CD14-positive monocyte (primary cell): ENCODE data around the gene EXOC2. TPM values are rescaled to one million over a fixed set of nuclear protein-coding genes. Genes with fewer than 3 reads are reported as not detected.

Source experiments
- DNase-seq, 3 donors: peaks; one replicate each; pipeline ENCODE4 v3.0.0-alpha.2; 2011 to 2022
- H2AFZ ChIP-seq: 2 replicates; pipeline ENCODE4 v1.6.0; 2012; ENCODE audit warnings: mild to moderate bottlenecking, low read depth, low read length, inconsistent platforms; ENCODE audit not compliant: insufficient read depth, poor library complexity, severe bottlenecking
- H3K27ac ChIP-seq, 2 donors: 1 replicate in 1 of 2; 2 replicates in 1 of 2; pipeline ENCODE4 v1.5.1; 2012 to 2013; ENCODE audit warnings: low read length in 2 of 2, control low read depth in 1 of 2, inconsistent platforms in 1 of 2, low read depth in 1 of 2, mild to moderate bottlenecking in 1 of 2
- H3K27me3 ChIP-seq, 2 donors: one replicate each; pipeline versions ENCODE4 v1.6.0 to v1.6.1; 2011 to 2013; ENCODE audit warnings: low read length in 2 of 2; ENCODE audit not compliant: control insufficient read depth in 2 of 2, insufficient read depth in 2 of 2
- H3K36me3 ChIP-seq, 2 donors: replicated peaks in 1 of 2; 1 replicate in 1 of 2; 2 replicates in 1 of 2; pipeline versions ENCODE4 v1.5.1 to v1.6.1; 2012 to 2013; ENCODE audit warnings: low read length in 2 of 2, control low read depth in 1 of 2, inconsistent platforms in 1 of 2, mild to moderate bottlenecking in 1 of 2; ENCODE audit not compliant: insufficient read depth in 2 of 2, control insufficient read depth in 1 of 2
- H3K4me1 ChIP-seq, 2 donors: 1 replicate in 1 of 2; 2 replicates in 1 of 2; pipeline versions ENCODE4 v1.5.1 to v1.6.1; 2012 to 2013; ENCODE audit warnings: low read length in 2 of 2, control low read depth in 1 of 2, inconsistent platforms in 1 of 2, mild to moderate bottlenecking in 1 of 2, moderate library complexity in 1 of 2; ENCODE audit not compliant: insufficient read depth in 2 of 2, control insufficient read depth in 1 of 2
- H3K4me2 ChIP-seq: replicated peaks from 2 replicates; pipeline ENCODE3; 2012; ENCODE audit warnings: low read length, moderate library complexity, mild to moderate bottlenecking; ENCODE audit not compliant: poor library complexity, severe bottlenecking; ENCODE audit errors: extremely low read depth
- H3K4me3 ChIP-seq, 3 experiments: fragments of 200-600 bp in 1 of 3; sonication (generic) in 1 of 3; replicated peaks in 1 of 3; 1 replicate in 2 of 3; 2 replicates in 1 of 3; pipeline ENCODE4 v1.5.1; 2011 to 2013; ENCODE audit warnings: low read length in 3 of 3, mild to moderate bottlenecking in 3 of 3, control low read depth in 2 of 3, low read depth in 2 of 3, inconsistent platforms in 1 of 3, moderate library complexity in 1 of 3
- H3K79me2 ChIP-seq: 2 replicates; pipeline ENCODE4 v1.6.0; 2012; ENCODE audit warnings: mild to moderate bottlenecking, control low read depth, inconsistent platforms, low read length, moderate library complexity; ENCODE audit not compliant: insufficient read depth
- H3K9ac ChIP-seq: 2 replicates; pipeline ENCODE4 v1.6.0; 2017; ENCODE audit warnings: low read length, mild to moderate bottlenecking; ENCODE audit not compliant: insufficient read depth, poor library complexity, severe bottlenecking
- H3K9me3 ChIP-seq, 2 donors: replicated peaks in 1 of 2; 1 replicate in 1 of 2; 2 replicates in 1 of 2; pipeline versions ENCODE4 v1.5.1 to v1.6.1; 2012 to 2013; ENCODE audit warnings: low read length in 2 of 2, control low read depth in 1 of 2; ENCODE audit not compliant: control insufficient read depth in 1 of 2, insufficient read depth in 1 of 2
- H4K20me1 ChIP-seq: 2 replicates; pipeline ENCODE4 v1.6.0; 2012; ENCODE audit warnings: mild to moderate bottlenecking, low read length, control low read depth, moderate library complexity; ENCODE audit not compliant: insufficient read depth
- H3K27ac Mint-ChIP-seq, 7 donors: one replicate each; pipeline ENCODE4 v1.8.0; 2020; ENCODE audit warnings: mild to moderate bottlenecking in 7 of 7, mixed read lengths in 7 of 7, moderate library complexity in 6 of 7, inconsistent platforms in 2 of 7
- H3K27me3 Mint-ChIP-seq, 3 donors: one replicate each; pipeline ENCODE4 v1.8.0; 2021 to 2022; ENCODE audit warnings: low read depth in 3 of 3, mild to moderate bottlenecking in 3 of 3, mixed read lengths in 3 of 3, moderate library complexity in 3 of 3, inconsistent platforms in 1 of 3
- H3K36me3 Mint-ChIP-seq, 2 donors: one replicate each; pipeline ENCODE4 v1.8.0; 2020; ENCODE audit warnings: mixed read lengths in 2 of 2, inconsistent platforms in 1 of 2, mild to moderate bottlenecking in 1 of 2
- H3K4me1 Mint-ChIP-seq: one replicate; pipeline ENCODE4 v1.8.0; 2020; ENCODE audit warnings: mild to moderate bottlenecking, mixed read lengths
- H3K4me3 Mint-ChIP-seq, 2 donors: one replicate each; pipeline ENCODE4 v1.8.0; 2020; ENCODE audit warnings: mild to moderate bottlenecking in 2 of 2, mixed read lengths in 2 of 2, moderate library complexity in 1 of 2
- H3K9me3 Mint-ChIP-seq, 7 donors: one replicate each; pipeline ENCODE4 v1.8.0; 2020 to 2022; ENCODE audit warnings: mixed read lengths in 7 of 7, mild to moderate bottlenecking in 6 of 7, moderate library complexity in 6 of 7, inconsistent platforms in 2 of 7
- CTCF ChIP-seq: fragments of 200-600 bp; IDR thresholded peaks from one replicate; pipeline ENCODE4 v1.8.0; 2022; ENCODE audit warnings: antibody characterized with exemption, mild to moderate bottlenecking
- WGBS: methylation state at CpG from one replicate; pipeline ENCODE4 v1.1.5; 2013; ENCODE audit warnings: missing lambda C conversion rate; ENCODE audit not compliant: insufficient coverage; 5-methylcytosine and 5-hydroxymethylcytosine counted together
- intact Hi-C, 2 donors: fragments of 100-400 bp; cut with micrococcal nuclease; formaldehyde crosslinking; loops; one replicate each; pipeline versions ENCODE4 v1.15.0 to v1.15.1; 2023
- polyA plus RNA-seq, 3 donors: library from polyadenylated mRNA; depleted of rRNA in 1 of 3; unstranded in 2 of 3; stranded (reverse) in 1 of 3; fragments of 300-500 nt in 2 of 3; fragments of >200 nt in 1 of 3; fragmentation: Illumina TruSeq in 2 of 3; gene quantifications; 1 replicate in 2 of 3; 2 replicates in 1 of 3; pipeline ENCODE4 v1.2.3, GENCODE V29; 2012 to 2021

EXOC2 gene
- polyA plus RNA-seq, 3 donors = 7.5 to 15.5 (median 12.0) TPM

DNA sequence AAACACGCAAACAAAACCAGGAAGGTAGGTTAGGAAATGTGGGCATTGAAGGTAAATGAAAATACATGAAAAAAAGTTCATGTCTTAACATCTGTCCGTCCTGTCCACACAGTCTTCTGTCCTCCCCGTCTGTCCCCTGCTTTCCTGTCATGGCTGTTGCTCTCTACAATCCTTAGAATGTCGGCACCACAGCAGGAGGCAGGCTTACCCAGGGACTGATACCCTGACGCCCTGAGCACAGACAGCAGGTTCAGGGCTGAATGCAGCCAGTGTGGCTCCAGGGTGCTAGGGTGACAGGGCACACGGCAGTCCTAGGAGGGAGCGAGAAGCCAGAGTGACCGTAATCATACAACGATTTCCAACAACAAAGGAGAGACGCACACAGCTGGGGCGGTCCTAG is 177.7 kb downstream of the EXOC2 start:
- H3K27ac Mint-ChIP-seq = no peak overlapping the region

DNA sequence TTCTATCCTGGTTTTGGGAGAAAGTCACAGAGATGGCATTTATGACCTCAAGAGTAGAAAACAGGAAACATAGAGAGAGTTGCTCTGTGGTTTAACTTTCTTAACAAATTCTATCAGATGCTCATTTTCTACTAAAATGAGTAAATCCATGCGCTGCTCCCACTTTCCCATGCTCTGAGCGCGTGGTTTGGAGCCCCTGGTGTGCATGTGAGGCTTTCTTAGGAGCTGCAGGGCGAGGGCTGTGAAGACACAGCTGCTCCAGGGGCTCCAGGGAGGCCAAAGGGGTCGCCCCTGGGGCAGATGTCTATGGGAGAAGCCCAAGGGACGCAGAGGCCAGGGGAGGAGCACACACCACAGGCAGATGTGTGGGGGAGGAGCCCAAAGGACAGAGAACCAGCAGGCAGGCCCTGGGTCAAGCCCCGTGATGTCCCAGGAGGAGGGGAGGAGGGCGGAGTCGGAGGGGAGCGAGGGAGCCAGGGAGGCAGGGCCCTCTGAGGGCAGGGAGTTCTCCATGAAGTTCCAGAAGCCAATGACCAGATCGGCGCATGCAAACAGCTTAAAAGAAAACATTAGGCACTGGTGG is 178.5 kb downstream of the EXOC2 start:
- TF ChIP-seq CTCF = no peak
- 87% methylated on average over 7 of the region's 12 CpGs for WGBS
- Mint-ChIP-seq H3K36me3 (peaks cover 13 to 23% of the 10 kb centered on the region in 2 donors), H3K27ac (no peak overlapping the region), H3K9me3 (peaks cover 2 to 9% (median 5%) of the 10 kb centered on the region in 7 donors), H3K27me3 (peaks cover 0 to 2% (median 0%) of the 10 kb centered on the region in 3 donors), H3K4me1 (no peaks in the 10 kb centered on the region), H3K4me3 (no peak overlapping the region)
- Histone ChIP-seq H2AFZ (no peak overlapping the region), H3K9me3 (peaks cover 0 to 6% of the 10 kb centered on the region in 2 donors), H4K20me1 (no peaks in the 10 kb centered on the region), H3K4me3 (no peak overlapping the region), H3K4me1 (no peaks in the 10 kb centered on the region), H3K9ac (no peak overlapping the region), H3K79me2 (no peaks in the 10 kb centered on the region), H3K27ac (no peak overlapping the region), H3K36me3 (peaks cover 0 to 14% of the 10 kb centered on the region in 2 donors), H3K27me3 (no peaks in the 10 kb centered on the region), H3K4me2 (no peak overlapping the region)
- intact Hi-C loops = no loop called here
- DNase-seq = no peak

More for the DNA sequence above, 177.7 kb downstream of the EXOC2 start:
- Mint-ChIP-seq H3K9me3 (peaks cover 2 to 9% (median 5%) of the 10 kb centered on the region in 7 donors), H3K4me3 (no peak overlapping the region), H3K4me1 (no peaks in the 10 kb centered on the region), H3K36me3 (peaks cover 13 to 23% of the 10 kb centered on the region in 2 donors), H3K27me3 (peaks cover 0 to 2% (median 0%) of the 10 kb centered on the region in 3 donors)
- intact Hi-C loops = no loop called here
- H3K27me3 ChIP-seq = no peaks in the 10 kb centered on the region
- peaks cover 0 to 14% of the 10 kb centered on the region in 2 donors for H3K36me3 ChIP-seq
- no peaks in the 10 kb centered on the region for H3K4me1 ChIP-seq
- no peaks in the 10 kb centered on the region for H3K79me2 ChIP-seq
- no peak overlapping the region for H2AFZ ChIP-seq
- no peak for DNase-seq
- no peak overlapping the region for H3K9ac ChIP-seq
- no peak overlapping the region for H3K27ac ChIP-seq
- H3K4me2 ChIP-seq = no peak overlapping the region
- H3K9me3 ChIP-seq = peaks cover 0 to 6% of the 10 kb centered on the region in 2 donors
- WGBS = 83% methylated on average over 3 of the region's 11 CpGs
- H3K4me3 ChIP-seq = no peak overlapping the region
- TF ChIP-seq CTCF = no peak
- H4K20me1 ChIP-seq = no peaks in the 10 kb centered on the region
